ENCODE measurements around the gene DOCK9.

The DOCK9 gene

GRCh38 chr13:98977568-98978265 is at the start of gene DOCK9:
Gene DOCK9, minus strand, starts transcription at chr13:98978064. Its CDS starts 155 bp downstream, at chr13:98977909.
- DNase-seq (ENCODE audit: low read depth) = no peak

- no peak for DNase-seq (ENCODE audit: low read depth)
Measured at GRCh38 chr13:99027260-99027659, 49.4 kb upstream of the DOCK9 start.

- no peak for DNase-seq (ENCODE audit: low read depth)
Measured at GRCh38 chr13:99022941-99023340, 45.1 kb upstream of the DOCK9 start.

- peak; percentile 45 for DNase-seq (ENCODE audit: low read depth)
Measured at GRCh38 chr13:99018418-99019180, 40.7 kb upstream of the DOCK9 start.

GRCh38 chr13:99015606-99016490 is 38.0 kb upstream of the DOCK9 start:
- DNase-seq (ENCODE audit: low read depth) = no peak

- DNase-seq (ENCODE audit: low read depth) = no peak
Measured at GRCh38 chr13:99014522-99014921, 36.7 kb upstream of the DOCK9 start.

- no peak for DNase-seq (ENCODE audit: low read depth)
Measured at GRCh38 chr13:99013951-99014350, 36.1 kb upstream of the DOCK9 start.

GRCh38 chr13:99012539-99012938 is 34.7 kb upstream of the DOCK9 start:
- no peak for DNase-seq (ENCODE audit: low read depth)

GRCh38 chr13:99009987-99010551 is 32.2 kb upstream of the DOCK9 start:
- DNase-seq (ENCODE audit: low read depth) = no peak

- no peak for DNase-seq (ENCODE audit: low read depth)
Measured at GRCh38 chr13:99008577-99008976, 30.7 kb upstream of the DOCK9 start.

- DNase-seq (ENCODE audit: low read depth) = no peak
Measured at GRCh38 chr13:99007414-99007986, 29.6 kb upstream of the DOCK9 start.

- DNase-seq (ENCODE audit: low read depth) = no peak
Measured at GRCh38 chr13:99005609-99006008, 27.7 kb upstream of the DOCK9 start.

GRCh38 chr13:99004978-99005377 is 27.1 kb upstream of the DOCK9 start:
- DNase-seq (ENCODE audit: low read depth) = no peak

- DNase-seq (ENCODE audit: low read depth) = no peak
Measured at GRCh38 chr13:99003851-99004471, 26.1 kb upstream of the DOCK9 start.

GRCh38 chr13:99003186-99003585 is 25.3 kb upstream of the DOCK9 start:
- no peak for DNase-seq (ENCODE audit: low read depth)

- DNase-seq (ENCODE audit: low read depth) = no peak
Measured at GRCh38 chr13:99002172-99002710, 24.4 kb upstream of the DOCK9 start.

GRCh38 chr13:99000137-99000536 is 22.3 kb upstream of the DOCK9 start:
- no peak for DNase-seq (ENCODE audit: low read depth)

GRCh38 chr13:98999639-98999952 is 21.7 kb upstream of the DOCK9 start:
- DNase-seq (ENCODE audit: low read depth) = no peak

- DNase-seq (ENCODE audit: low read depth) = no peak
Measured at GRCh38 chr13:98998831-98999638, 21.2 kb upstream of the DOCK9 start.
